ENCODE measurements around the gene KRTAP12-3.

DNA sequence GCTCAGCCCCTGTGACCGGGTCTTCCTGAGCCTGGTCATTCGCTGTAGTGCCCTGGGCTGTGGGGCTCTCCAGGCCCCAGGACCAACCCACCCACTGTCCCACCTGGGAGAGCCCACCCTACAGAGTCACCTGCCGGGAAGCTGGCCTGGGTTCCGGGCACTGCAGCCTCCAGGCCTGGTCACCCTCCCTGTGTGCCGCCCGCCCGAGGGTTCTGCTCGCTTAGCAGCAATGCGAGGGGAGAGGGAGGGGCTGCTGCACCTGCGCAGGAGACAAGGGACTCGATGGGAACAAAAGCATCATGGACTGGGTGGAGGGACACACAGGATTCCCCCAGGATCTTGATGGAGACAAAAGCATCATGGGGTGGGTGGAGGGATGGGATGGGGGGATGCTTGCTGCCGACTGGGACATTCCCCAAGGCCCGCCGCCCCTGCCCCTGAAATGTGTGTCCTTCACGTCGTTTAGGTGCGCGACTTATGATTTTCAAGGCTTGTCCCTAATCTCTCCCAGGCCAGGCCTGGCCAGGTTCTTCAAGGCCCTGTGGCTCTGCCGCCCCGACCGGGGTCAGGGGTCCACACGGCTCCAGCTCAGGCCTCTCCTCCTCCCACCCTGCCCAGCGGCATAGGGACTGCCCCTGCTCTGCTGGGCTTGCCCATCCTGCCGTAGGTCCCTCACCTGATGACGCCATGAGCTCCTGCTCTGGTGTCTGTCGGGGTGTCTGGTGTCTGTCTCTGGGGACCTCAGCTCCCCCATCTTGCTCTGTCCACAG is 44.2 kb upstream of the KRTAP12-3 start:
- no peak for TF ChIP-seq CTCF (IDR thresholded peaks at IDR 0.05)
- no peak for TF ChIP-seq EZH2 (IDR thresholded peaks at IDR 0.05)
- TF ChIP-seq EZH2phosphoT487 (IDR thresholded peaks at IDR 0.05), result no peak
